HUES48 (cell line): ENCODE results near the gene ANKRD52.

Experiments used
- H3K27ac ChIP-seq: one replicate; pipeline ENCODE4 v1.7.0; 2013; ENCODE audit warnings: low read depth, low read length, inconsistent platforms
- H3K27me3 ChIP-seq: 2 replicates; pipeline ENCODE4 v1.6.1; 2013; ENCODE audit warnings: mild to moderate bottlenecking, low read length; ENCODE audit not compliant: control insufficient read depth, insufficient read depth
- H3K36me3 ChIP-seq: 2 replicates; pipeline ENCODE4 v1.6.1; 2013; ENCODE audit warnings: low read length; ENCODE audit not compliant: control insufficient read depth, insufficient read depth
- H3K4me1 ChIP-seq: 2 replicates; pipeline ENCODE4 v1.6.1; 2013; ENCODE audit warnings: mild to moderate bottlenecking, low read length; ENCODE audit not compliant: control insufficient read depth, insufficient read depth
- H3K4me3 ChIP-seq: 2 replicates; pipeline ENCODE4 v1.5.1; 2013; ENCODE audit warnings: mild to moderate bottlenecking, low read depth, low read length
- H3K9ac ChIP-seq: 2 replicates; pipeline ENCODE4 v1.6.1; 2013; ENCODE audit warnings: mild to moderate bottlenecking, low read depth, low read length, moderate library complexity
- H3K9me3 ChIP-seq: 2 replicates; pipeline ENCODE4 v1.6.1; 2013; ENCODE audit warnings: low read length; ENCODE audit not compliant: control insufficient read depth, insufficient read depth

The ANKRD52 gene

DNA sequence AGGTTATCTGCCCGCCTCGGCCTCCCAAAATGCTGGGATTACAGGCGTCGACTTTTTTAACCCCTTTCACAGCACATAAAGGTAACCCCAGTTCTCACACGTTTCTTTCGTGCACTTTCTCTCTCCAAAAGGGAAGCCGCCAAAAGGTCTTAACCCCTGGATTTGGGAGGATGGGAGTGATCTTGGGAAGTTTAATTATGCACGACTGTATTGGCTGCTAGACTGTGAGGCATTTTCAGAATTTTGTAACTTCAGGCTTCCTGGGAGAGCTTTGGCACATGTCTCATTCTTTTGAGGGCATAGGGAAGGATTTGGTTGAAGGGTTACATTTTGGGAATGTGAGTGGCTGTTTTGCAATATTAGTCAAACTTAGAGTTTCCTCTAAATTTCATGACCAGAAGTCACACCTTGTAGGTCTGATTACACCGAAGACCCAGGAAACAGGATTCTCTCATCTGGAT lies 67.5 kb downstream of the ANKRD52 start:
- H3K27ac ChIP-seq, result no peak overlapping the region
- peaks cover 15% of the 10 kb centered on the region for H3K36me3 ChIP-seq
- H3K27me3 ChIP-seq, result no peaks in the 10 kb centered on the region
- peak overlapping the region; percentile 19; the same call in 1 of the 2 replicates for H3K9ac ChIP-seq
- H3K4me1 ChIP-seq, result peaks cover 14% of the 10 kb centered on the region
- H3K4me3 ChIP-seq, result peak overlapping the region; percentile 99
- H3K9me3 ChIP-seq, result no peaks in the 10 kb centered on the region

DNA sequence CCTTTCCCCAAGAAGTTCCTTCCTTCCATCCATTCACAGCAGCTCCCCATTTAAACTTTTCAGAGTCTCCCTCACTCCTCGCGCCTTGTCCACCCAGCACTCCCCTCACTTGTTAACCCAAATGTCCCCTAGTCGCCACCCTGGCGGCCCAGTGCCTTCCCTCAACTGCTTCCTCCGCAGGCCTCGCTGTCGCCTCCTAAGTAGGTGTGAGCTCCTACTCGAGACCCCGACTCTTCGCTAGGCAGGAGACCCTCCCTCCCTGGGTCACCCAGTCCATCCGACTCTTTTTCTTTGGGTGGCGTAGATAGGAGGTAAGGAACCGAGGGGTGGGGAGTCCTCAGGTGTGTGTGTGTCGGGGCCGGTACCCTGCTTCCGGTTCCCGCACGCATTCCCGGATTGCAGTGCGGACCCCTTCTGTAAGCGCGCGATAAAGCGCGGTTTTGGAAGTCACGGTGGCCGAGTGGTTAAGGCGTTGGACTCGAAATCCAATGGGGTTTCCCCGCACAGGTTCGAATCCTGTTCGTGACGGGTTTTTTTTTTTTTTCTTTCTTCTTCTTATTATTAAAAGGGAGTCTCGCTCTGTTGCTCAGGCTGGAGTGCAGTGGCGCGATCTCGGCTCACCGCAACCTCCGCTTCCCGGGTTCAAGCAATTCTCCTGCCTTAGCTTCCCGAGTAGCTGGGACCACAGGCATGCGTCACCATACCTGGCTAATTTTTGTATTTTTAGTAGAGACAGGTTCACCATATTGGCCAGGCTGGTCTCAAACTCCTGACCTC lies 68.1 kb downstream of the ANKRD52 start:
- peak overlapping the region; percentile 85 for H3K9ac ChIP-seq
- no peaks in the 10 kb centered on the region for H3K9me3 ChIP-seq
- H3K27me3 ChIP-seq, result no peaks in the 10 kb centered on the region
- H3K27ac ChIP-seq, result peak overlapping the region; percentile 88
- peak overlapping the region; percentile 99 for H3K4me3 ChIP-seq
- H3K4me1 ChIP-seq, result peaks cover 14% of the 10 kb centered on the region
- peaks cover 20% of the 10 kb centered on the region for H3K36me3 ChIP-seq

DNA sequence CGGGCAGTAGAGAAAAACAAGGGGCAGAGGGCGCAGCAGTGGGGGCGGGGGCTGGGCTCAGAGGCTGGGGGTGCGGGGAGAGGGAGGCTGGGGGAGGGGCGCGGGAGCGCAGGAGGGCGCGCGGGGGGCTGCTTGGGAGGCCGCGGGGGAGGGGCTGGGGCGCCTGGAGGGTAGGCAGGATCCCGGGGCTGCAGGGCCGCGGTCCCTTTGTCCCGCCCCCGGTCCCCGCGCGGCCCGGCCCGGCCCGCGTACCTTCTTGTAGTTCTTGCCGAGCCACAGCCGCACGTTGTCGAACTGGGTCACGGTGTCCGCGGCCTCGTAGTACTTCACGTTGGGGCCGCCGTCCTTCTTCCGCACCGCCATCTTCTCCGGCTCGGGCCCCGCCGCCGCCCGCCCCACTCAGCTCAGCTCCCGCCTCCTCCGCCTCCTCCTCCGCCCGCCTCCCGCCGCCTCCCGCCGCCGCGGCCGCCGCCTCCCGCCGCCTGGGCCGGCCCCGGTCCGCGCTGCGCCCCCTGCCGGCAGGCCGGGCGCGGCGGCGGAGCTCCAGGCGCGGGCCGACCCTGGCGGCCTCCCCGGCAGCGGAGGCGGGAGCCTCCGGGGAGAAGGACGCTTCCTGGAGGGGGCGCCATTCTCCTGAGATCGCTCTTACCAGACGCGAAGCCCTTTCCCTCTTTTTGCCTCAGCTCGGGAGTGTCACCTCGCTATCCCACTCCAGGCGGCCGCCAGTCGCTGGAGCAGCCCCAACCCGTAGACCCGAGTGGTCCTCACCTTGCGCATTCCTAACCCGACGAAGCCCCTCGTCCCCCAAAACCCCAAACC lies 68.9 kb downstream of the ANKRD52 start, which contains the start of gene SMARCC2:
SMARCC2 (minus strand) TSS at position 385 of the 819 bp plus-strand sequence; CDS start at position 363, 22 bp downstream.
- peak within 1 kb of the TSS; percentile 89 for H3K9ac ChIP-seq
- peak within 1 kb of the TSS; percentile 99 for H3K4me3 ChIP-seq
- no peaks in the 10 kb centered on the region for H3K27me3 ChIP-seq
- H3K36me3 ChIP-seq, result peaks cover 28% of the 10 kb centered on the region
- no peaks in the 10 kb centered on the region for H3K9me3 ChIP-seq
- peak within 1 kb of the TSS; percentile 97 for H3K27ac ChIP-seq
- peaks cover 14% of the 10 kb centered on the region for H3K4me1 ChIP-seq

DNA sequence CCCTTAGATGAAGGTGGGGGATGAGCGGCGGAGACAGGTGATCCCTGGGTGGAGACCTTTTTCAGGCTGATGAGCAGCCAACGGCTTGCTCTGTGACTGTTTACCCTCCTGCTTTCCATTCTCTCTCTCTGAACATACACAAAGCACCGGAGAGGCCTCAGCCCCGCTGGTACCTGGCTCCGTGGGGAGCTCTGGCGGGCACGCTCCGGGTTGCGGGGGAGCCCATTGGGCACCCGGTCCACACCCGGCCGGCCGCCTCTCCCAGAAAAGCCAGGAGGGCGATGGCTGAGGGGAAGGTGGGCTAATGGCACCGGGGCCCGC lies 69.4 kb downstream of the ANKRD52 start:
- peaks cover 34% of the 10 kb centered on the region for H3K36me3 ChIP-seq
- H3K27me3 ChIP-seq, result no peaks in the 10 kb centered on the region
- peak overlapping the region; percentile 86 for H3K4me3 ChIP-seq
- peaks cover 14% of the 10 kb centered on the region for H3K4me1 ChIP-seq
- peak overlapping the region; percentile 89 for H3K9ac ChIP-seq
- H3K9me3 ChIP-seq, result no peaks in the 10 kb centered on the region
- H3K27ac ChIP-seq, result peak overlapping the region; percentile 97

DNA sequence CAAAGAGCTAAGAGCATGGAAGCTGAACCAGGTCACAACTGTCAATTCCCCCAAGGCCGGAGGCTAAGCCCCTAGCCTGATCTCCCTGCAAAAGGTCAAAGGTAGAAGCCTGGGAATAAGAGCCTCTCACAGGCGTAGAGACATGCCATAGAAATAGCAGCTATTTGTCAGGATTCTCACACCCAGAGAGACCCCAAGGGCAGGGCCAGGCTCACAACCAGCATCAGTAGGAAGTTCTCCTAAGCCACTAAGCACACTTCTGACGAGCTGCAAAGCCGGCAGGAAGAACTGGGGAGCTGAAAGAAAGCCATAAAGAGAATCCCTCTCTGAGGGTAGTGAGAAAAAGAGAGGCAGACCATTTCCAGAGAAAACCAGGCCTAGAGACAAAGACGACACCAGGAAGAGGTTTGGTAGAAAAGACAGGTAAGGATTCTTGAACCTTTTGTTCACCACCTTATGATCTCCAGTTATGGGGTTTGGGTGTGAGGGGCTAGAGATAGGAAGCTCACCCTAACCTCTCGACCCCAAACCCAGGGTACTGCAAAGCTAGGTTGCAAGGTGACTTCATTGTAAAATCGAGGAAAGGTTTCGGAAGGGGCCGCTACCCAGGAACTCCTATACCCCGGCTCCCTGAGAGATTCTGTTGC lies 69.9 kb downstream of the ANKRD52 start:
- H3K27me3 ChIP-seq, result no peaks in the 10 kb centered on the region
- H3K36me3 ChIP-seq, result peaks cover 39% of the 10 kb centered on the region
- H3K4me3 ChIP-seq, result peak overlapping the region; percentile 86
- H3K27ac ChIP-seq, result peak overlapping the region; percentile 97
- peak overlapping the region; percentile 89 for H3K9ac ChIP-seq
- peaks cover 14% of the 10 kb centered on the region for H3K4me1 ChIP-seq
- H3K9me3 ChIP-seq, result no peaks in the 10 kb centered on the region
